Hematopoietic multipotent progenitor cell treated with erythropoietin and hydrocortisone succinate and interleukin-3 and kit ligand, for 4 days (in vitro differentiated cells): ENCODE measurements around the gene LINS1.

Experiments used
- DNase-seq: peaks from one replicate; pipeline ENCODE4 v3.0.0-alpha.2; 2015

Gene LINS1, protein sequence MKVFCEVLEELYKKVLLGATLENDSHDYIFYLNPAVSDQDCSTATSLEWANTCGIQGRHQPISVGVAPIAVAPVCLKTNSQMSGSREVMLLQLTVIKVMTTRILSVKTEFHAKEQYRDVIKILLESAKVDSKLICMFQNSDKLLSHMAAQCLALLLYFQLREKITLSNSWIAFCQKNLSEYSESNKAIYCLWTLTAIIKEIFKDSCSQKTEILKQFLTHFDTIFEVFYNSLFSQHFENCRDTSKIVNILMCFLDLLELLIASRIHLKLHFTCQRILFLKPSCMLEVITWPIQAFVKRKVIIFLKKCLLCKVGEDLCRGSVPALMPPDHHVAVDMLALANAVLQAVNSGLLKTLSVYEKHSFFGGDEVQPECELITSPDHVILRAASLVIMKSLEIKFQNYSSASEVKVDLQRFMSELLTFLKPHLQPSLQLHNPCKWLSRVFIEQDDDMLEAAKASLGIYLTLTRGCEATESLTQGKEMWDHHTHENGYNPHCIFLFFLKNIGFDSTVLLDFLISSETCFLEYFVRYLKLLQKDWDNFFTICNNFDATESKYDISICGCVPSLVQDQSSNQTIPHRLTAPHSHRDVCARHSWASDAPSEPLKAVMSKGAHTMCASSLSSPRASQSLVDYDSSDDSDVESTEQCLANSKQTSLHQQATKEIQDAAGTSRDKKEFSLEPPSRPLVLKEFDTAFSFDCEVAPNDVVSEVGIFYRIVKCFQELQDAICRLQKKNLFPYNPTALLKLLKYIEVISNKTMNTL

DNA sequence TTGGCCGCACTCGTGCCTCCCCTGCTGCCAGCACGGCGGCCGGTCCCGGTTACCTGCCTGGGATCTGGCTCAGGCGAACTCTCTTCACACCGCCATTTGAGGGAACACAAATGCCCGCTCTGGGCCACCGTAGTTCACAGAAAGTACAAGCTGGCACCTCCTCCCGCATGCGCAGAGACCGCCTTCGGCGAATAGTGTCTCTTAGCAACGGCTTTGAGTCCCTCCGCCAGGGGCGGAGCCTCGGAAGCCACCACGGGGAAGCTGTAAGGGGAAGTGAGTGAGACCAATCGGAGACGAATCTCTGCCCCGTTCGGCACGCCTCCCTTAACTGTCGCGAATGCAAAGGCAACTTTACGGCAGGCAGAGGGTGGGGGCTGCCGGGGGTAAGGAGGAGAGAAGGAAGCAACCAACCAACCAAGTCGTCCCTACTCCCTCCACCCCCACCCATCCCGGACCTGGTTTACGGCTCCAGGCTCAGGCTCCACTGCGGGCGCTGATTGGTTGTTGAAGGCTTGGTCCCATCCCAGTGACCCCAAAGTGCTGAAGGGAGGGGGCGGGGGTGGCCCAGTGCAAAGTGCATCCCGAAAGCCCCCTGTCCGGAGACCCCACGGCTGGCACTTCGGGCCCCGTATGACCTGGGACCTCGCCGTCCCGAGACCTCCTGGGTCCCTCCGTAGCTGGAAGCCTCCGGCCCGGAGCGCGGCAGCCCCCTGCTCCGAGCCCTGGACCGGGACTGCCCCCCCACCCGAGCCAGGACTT lies at the start of gene LINS1, which contains the start of gene ASB7:
Gene LINS1 (minus strand): TSS at position 121 of the 759 bp plus-strand sequence. CDS start 21,342 bp downstream, outside the sequence.
Gene ASB7 (plus strand): TSS at position 526 of the 759 bp plus-strand sequence. CDS start 9,628 bp downstream, outside the sequence.
- peak; percentile 100 for DNase-seq

DNA sequence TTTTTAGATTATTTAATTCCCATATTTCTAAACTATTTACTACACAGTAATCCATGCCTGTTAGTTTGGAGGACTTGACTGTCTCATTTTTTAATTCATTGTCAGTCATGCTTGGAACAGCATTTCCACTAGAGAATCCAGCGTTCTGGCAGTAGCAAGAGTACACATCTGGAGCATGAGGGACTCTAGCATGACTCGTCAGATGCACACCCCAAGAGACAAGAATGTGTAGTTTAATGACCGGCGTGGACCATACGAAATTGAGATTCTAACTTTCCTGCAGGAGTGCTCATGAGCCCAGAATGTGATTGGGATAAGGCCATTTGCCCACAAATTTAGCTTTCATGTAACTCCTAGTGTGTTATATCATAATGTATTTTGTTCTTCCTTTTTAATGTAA lies 49.3 kb upstream of the LINS1 start:
- DNase-seq, result no peak

DNA sequence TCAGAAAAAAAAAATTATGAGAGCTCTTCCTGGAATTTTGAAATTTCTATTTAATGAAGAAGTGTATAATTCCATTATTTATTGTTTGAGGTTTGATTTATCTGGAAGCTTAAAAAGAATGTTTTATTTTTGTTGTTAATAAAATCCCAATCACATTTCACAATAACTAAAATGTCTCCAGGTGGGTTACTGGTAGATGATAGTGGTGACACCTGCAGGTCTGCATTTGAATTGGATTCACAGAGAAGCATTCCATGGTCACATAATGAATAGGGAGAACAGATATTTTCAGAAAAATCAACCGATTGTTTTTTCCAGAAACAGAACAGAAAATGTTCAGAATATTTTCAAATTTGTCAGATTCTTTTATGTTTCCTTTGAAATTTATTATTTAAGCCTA lies 48.7 kb upstream of the LINS1 start:
- no peak for DNase-seq

DNA sequence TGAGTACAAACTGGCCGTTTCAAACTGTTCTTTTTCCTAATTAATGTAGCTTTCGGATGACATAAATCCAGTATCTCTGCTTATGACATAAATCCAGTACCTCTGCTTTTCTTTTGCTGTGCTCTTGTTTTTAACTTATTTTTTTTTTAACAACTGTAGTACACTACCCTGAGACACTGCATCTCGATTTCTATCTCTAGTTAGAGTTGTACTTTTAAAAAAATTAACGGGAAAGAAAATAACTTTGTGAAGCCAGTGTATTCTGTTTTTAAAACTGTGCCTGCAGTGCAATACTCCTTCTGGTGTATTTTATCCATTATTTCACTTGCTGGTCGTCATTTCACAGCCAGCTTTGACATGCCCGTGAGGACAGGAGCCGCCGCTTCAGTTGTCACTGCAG lies 47.0 kb upstream of the LINS1 start:
- DNase-seq, result no peak

DNA sequence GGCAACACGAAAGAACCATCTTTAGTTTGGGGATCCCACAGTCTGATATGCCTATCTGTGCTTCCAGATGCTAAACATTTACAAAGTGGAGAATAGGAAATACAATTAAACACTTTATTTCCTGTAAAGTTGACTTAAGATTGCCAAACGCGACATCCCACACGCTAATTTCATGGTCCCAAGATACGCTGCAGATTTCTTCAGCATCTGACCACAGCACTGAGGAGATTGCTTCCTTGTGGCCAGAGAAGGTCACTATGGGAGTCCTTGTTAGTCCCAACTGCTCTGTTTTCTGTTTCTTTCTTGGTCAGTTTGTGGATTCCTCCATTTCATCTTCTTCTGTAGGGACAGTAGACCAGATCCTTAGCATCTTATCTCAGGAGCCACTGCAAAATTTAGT lies 43.7 kb upstream of the LINS1 start:
- DNase-seq, result no peak

DNA sequence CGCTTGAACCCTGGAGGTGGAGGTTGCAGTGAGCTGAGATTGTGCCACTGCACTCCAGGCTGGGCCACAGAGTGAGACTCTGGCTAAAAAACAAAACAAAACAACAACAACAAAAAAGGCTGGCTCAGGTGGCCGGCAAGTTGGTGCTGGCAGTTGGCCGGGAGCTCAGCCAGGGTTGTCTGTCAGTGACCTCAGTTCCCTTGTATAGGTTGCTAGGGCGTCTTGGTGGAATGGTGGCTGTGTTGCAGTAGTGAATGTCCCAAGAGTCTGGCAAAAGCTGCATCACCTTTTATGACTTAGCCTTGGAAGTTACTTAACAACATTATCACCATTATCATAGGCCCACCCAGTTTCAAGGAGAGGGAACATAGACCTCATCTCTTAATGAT lies 41.0 kb upstream of the LINS1 start:
- DNase-seq, result peak; percentile 10

DNA sequence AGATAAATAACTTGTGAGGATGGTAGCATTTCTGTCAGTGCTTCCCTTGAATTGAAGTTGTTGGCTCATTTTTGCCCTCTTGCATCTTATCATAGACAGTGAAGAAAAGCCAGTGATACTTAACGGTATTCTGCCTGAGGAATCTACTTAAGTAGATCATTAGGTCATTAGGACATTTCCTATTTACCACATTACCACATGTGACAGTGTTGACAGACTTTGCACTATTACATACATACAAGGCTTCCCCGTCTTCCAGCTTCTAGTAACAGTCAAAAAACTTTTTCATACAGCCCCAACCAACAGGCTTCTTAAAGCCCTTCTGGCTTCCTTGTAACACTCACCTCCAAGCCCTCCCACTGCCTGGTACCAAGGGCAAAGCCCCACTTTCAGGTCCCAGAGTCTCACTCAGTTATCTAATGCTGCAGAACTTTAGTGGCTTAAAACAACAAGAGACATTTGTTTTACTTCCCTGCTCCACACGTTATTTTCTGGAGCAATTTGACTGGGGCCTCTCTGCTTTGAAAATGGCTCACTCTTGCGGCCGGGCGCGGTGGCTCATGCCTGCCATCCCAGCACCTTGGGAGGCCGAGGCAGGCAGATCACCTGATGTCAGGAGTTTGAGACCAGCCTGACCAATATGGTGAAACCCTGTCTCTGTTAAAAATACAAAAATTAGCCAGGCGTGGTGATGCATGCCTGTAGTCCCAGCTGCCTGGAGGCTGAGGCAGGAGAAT lies 40.4 kb upstream of the LINS1 start:
- DNase-seq, result peak; percentile 22

DNA sequence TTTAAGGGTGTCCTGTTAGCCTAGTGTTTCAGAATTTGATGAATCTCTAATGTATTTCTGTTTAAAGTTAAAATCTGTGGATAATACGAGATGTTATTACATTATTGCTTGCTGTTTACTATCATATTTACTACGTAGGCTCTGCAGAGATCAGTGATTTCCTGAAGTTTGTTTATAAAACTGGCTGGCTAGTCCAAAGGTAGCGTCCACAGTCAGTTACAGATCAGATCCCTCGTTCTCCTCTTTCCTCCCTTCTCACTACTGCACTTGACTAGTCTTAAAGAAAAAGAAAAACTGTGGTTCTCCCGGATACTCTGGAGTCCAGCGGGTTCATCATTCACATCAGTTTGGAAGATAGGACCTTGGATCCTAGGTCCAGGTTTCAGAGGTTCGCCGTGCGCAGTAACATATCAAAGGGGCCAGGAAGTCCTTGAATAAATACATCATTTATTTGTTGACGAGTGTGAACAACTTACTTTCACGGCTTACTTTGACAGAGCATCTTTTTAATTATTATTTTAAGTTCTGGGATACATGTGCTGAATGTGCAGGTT lies 36.3 kb upstream of the LINS1 start:
- no peak for DNase-seq

DNA sequence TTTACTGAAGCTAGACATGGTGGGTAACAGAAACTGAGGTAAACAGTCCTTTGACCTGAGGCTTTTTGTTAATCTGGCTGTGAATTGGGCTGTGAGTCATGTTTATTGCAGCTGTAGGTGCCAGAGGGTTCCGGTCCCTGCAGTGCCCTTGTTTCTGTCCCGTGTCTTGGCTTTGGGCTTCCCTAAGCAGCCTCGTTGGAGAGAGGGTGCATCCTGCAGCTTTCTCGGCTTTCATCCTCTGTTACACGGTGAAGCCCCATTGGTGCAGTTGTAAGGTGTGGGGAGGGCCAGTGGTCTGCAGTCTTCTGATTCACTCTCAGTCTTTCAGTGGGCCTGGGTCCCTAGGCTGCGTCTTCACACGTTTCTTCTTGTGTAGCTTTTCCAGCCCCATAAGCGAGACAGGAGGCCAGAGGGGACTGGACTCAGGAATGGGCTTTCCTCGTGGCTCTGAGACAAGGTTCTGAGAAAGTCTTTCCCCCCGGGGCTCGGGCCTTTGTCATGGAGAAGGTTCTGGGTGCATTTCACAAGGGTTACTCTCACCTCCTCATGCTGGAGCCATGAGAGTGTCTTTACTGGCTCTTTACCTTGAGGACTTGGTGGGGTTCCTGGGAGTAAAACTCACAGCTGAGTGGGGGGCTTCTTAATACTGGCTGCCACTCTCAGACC lies 33.6 kb upstream of the LINS1 start:
- DNase-seq, result no peak

DNA sequence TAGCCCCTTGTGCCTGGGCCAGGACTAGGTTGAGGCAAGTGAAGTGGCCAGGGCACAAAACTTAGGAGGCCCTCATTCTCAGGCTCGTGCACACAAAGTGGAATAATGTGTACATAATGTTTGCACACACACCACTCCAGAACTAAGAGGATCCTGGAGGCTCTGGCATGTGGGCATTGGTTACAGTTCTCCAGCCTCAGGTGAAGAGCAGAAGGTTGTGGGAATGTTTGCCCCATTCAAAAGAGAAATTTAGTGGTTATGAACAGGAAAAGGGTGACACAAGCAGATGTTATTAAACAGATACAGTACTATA lies 31.7 kb upstream of the LINS1 start:
- no peak for DNase-seq

DNA sequence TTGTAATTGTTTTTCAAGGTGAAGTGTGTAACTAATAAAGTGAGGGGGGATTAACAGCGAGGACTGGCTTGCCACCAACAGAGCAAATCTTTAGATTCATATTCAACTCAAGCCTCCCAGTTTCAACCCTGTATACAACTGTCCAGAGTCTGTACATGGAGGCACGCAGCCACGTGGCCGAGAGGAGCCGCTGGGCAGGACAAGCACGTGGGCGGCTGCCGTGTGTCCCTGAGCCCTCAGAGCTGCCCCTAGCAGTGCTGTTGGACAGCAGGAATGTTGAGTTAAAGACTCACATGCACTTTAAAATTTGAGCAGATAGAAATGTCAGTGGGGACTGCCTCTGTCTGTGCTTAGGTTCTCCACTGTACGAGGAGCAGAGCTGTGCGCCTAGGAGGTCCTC lies 29.8 kb upstream of the LINS1 start:
- no peak for DNase-seq

DNA sequence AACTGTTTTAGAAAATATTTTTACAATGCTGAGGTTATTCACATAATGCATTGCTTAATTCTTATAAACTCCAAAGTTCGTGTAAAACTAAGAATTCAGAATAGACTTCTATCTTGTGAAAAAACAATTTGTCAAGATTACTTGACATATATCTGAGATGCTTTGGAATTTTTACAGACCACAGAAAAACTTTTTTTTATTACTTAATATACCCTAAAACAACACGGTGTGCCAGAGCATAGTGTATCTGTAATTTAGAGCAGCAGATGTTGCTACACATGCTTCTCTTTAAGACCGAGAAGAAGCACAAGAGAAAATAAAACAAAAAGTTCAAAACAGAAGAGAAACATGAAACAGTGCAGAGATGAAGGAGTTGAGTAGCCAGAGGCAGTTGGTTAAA lies 26.8 kb upstream of the LINS1 start:
- no peak for DNase-seq

DNA sequence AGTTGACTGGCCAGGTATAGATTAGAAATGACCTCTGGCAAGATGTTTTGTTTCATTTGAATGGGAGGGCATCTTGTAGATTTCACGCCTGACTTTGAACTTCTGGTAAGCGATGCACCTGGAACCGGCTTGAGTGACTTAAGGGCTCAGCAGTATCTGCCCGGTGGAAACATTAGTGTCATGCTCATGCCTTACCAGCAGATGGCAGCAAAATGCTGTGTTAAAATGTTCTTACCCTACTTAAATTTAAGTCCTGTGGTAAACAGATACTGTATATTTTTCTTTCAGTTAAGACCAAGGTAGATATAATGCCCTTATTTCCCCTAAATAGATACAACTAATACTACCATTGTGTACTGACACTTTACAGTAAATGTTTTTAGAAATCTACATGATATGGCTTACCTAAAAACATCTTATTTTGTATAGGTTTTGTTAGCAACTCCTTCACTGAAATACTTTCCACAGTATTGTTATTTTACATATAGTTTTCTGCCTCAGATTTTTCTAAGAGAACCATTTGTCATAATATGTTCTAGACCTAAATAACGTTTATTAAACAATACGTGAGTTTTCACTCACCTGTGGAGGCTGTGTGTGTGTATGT lies 25.9 kb upstream of the LINS1 start:
- peak; percentile 83 for DNase-seq

DNA sequence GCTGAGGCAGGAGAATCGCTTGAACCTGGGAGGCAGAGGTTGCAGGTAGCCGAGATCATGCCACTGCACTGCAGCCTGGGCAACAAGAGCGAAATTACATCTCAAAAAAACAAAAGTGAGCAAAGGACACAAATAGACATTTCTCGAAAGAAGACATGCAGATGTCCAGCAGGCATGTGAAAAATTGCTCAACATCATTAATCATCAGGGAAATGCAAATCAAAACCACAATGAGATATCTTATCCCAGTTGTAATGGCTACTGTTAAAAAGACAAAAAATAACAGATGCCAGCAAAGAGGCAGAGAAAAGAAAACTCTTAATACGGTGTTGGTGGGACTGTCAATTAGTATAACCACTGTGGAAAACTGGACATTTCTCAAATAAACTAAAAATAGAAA lies 21.3 kb upstream of the LINS1 start:
- DNase-seq, result peak; percentile 15

DNA sequence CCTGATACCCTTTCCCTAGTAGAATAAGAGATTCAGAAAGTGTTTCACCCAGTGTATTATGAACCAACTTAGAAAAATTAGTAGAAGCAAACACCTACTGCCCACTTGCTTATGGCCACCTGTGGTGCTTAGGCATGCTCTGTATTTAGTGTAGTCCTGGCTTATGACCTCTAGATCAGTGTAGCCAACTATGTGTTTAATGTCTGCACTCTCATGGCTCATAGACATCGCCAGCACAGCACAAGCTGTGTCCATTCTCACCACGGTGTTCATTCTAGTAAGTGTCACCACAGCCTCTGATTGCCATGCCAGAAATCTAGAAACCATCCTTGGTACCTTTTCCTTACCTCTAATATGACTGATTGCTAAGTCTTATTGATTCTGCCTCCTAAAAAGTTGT lies 14.7 kb upstream of the LINS1 start:
- no peak for DNase-seq

DNA sequence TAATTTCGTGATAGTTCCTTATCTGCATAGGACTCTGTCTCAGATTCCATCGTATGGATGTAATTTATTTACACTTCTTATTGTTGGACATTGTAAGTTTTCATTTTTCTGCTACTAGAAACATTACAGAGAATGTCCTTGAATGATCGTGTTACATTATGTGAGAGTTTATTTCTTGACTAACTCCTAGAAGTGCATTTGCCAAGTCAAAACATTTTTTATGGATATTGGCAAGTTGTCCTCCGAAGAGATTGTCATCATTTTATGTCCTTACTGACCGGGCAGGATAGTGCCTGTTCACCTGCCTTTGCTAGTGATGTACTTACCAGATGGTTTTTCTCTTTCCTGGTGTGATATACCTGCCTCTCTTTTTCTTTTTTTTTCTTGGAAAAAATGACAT lies 13.8 kb upstream of the LINS1 start:
- DNase-seq, result no peak

DNA sequence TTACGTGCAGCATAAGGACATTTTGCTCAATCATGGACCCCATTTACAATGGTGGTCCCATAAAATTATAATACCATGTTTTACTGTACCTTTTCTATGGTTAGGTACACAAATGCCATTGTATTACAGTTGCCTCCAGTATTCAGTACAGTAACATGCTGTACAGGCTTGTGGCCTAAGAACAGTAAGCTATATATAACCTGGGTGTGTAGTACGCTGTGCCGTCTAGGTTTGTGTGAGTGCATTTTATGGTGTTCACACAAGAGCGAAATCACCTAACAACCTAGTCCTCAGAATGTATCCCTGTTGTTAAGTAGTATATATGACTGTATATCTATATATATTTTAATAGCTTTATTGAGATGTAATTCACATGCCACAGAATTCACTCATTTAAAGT lies 12.9 kb upstream of the LINS1 start:
- DNase-seq, result no peak

DNA sequence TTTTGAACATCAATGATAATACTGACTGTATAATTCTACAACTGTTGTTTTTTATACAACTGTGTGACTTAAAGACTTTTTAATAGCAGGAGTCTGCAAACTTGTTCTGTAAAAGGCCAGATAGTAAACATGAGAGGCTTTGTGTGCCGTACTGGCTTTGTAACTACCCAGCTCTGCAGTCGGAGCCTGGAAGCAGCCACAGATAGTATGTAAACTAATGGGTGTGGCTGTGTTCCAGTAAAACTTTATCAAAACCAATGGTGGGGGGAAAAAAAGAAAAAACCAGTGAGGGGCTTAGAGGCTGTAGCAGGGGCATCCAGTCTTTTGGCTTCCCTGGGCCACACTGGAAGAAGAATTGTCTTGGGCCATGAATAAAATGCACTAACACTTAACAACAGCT lies 12.4 kb upstream of the LINS1 start:
- peak; percentile 9 for DNase-seq

DNA sequence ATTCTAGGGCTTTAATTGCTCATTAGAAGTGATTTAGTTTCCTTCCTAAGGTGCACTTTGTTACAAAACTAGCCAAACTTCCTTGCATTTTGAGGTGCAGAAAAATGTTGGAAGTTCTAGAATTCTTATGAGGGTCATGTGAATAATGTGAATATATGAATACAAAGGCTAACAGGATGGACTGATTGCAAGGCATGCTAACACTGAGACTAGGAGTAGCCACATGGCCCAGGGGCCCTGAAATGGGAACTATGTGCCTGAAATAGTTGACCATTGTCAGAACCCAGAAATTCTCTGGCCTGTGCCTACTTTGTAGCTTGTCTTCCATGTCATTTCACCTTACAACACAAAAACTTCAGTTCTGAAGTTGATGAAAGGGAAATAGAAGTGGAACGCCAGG lies 11.2 kb upstream of the LINS1 start:
- no peak for DNase-seq

DNA sequence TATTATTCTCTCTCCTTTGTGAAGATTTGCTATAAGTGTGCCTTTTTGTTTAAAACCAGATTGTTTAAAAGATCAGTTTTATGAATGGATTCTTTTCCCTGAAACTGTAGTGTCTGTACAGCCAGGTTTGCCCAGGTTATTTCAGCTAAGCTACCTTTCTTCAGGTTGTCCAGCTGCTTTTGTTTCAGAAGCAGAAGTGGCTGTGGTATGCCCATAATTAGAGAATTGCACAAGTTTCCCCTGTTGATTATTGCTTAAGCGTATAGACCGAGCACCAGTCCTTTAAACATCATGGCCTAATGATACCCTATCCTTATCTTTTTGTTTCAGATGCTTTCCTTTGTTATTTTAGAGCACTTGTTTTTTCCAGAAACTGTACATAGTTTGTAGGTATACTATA lies 10.6 kb upstream of the LINS1 start:
- DNase-seq, result peak; percentile 36

DNA sequence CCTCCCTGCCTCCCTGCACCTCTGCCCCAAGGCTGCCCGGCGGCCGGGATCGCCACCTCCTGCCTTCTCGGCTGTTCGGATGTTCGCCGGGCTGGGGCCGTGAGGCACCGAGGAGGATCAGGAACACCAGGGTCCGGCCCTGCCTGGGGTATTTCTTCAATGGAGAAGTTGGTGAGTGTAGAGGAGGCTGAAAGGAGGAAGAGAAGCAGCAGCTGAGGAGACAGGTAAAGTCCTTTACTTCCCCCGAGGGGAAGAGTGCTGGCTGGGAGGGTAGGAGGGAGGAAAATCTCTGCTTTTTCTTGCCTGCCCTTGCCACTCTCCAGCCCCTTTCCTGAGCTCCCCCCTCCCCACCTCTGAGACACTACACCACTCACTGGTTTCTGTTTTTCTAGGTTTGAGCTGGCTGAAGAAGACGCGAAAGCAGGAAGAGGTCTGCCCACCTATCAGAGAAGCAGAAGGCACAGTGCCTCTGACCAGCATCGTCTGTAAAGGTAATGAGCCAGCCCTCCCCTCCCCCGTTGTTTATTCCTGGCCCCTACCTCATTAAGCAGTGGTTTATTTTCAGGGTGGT lies 924 bp upstream of the LINS1 start:
- peak; percentile 69 for DNase-seq
